ENCODE results near the gene PPP3CA.

PPP3CA gene

GRCh38 chr4:101332424-101332823 is 14.9 kb downstream of the PPP3CA start:
- no peak for DNase-seq

- no peak for DNase-seq
Measured at GRCh38 chr4:101331017-101331416, 16.3 kb downstream of the PPP3CA start.

- DNase-seq = no peak
Measured at GRCh38 chr4:101329592-101329991, 17.7 kb downstream of the PPP3CA start.

DNA sequence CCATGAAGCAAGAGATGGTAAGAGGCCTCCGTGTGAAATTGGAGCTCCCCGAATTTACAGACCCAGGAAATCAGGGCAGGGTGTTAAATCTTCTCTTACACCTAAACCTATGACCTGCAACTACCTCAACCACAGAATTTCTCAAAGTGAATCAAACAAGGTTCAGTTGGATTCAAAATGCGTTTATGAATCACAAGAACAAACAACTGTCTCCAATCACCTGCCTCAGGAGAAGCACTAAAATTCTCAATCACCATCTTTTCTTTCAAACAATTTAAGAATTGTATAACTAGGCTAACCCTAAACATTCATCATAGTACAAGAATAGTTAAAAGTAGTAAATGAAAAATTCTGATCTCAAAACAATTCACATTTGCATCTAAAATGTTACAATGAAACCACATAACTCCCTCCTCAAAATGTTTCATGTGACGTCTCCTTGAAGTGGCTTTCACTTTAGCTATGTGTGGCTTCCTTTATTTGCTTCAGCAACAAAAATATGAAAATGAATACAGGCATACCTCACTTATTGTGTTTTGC is 19.2 kb downstream of the PPP3CA start:
- DNase-seq = no peak

DNA sequence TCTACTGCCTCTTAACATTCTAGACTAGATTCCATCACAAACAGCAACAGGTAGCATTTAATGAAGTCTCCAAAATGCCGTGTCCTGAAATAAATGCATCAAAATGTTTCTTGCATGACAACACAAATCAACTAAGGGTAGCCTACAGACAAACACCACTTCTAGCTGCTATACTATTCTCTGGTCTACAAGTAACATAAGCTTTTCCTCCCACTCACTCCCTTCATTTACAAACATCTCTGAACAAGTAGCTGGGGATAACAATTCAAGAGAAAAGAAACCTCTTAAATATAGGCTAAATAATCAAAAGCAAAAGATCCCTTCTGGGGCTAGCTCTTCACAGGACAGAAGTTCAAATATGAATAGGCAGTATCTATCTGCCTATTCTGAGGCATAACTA is 20.8 kb downstream of the PPP3CA start:
- no peak for DNase-seq

GRCh38 chr4:101322743-101323142 is 24.6 kb downstream of the PPP3CA start:
- no peak for DNase-seq

GRCh38 chr4:101321481-101322042 is 25.8 kb downstream of the PPP3CA start:
- no peak for DNase-seq

GRCh38 chr4:101315786-101316185 is 31.5 kb downstream of the PPP3CA start:
- DNase-seq = no peak

DNA sequence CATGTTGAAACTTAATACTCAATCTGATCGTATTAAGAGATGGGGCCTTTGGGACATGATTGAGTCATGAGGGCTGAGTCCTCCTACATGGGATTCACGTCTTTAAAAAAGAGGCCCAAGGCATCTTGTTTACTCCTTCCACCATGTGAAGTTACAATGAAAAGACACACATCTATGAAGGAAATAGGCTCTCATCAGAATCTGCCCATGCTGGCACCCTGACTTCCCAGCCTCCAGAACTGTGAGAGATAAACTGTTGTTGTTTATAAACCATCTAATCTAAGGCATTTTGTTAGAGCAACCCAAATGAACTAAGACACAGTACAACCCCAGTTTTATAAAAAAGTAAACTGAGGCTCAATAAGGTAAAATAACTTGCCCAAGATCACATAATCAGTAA is 32.3 kb downstream of the PPP3CA start:
- DNase-seq = no peak

DNA sequence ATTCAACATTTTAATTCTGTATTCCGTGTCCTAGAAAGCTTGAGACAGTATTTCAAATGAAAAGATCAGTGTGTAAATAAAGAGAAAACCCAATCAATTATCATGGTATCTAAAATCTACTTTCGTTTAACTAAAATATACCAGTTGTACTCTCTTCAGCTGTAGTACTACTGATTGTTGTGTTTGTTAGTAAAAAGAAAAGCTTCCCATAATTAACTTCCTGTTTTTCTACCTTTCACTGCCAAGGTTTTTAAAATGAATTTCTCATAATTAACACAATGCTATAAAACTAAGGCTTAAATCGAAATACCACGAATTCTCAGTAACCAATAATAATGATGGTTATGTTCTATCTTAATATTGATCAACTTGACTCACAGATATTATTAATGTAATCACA is 37.4 kb downstream of the PPP3CA start:
- no peak for DNase-seq

DNA sequence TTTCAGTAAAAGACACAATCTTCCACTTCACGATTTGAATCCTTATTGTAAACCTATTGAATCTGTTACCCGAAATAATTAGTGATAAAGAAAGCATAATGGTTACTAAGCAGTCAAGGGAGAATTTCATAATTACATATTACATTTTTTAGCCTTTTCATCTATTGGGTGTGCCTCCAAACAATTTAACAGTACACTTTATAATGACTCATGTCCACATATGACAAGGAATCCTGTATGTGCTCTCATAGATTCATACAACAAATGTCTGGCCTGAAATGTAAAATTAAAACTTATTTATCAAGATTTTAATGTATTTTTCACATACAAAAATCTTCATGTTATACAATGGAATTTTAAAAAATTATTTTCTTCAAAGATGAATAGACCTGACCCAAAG is 39.4 kb downstream of the PPP3CA start:
- no peak for DNase-seq

DNA sequence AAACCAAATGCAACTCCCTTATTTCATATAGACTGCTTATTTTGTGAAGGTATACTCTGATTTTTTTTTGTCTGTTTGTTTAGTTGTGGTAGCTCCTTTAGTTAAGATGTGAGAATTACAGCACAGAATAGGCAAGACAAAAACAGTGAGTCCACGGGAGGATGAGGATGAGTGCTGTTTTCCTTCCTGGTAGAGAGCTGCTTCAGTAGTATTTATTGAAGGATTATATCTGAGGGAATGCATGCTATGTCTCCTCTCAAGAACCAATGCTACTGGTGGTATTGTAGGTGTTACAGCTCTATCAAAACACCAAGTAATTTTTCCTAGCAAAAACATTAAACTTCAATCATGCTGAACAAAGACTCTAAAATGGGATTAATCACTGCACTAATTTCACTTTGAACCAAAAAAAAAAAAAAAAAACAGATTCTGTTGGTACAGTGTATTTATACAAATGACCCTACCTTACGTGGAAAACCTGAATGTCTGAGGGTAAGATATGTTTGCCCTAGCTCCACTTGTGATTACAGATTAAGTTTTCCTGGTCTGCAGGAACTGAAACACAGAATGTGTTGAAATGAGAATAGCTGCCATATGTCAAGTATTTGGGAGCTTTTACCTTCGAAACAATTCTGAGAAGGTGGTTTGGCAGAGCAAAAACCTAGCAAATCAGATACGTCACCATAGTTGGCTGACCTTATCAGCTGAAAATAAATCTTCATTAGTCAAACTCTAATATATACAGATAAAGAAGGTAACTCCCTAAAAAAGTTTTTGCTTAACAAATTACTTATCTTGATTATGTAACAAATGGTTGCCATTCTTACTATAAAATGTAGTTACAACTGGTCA is 40.3 kb downstream of the PPP3CA start:
- no peak for DNase-seq

DNA sequence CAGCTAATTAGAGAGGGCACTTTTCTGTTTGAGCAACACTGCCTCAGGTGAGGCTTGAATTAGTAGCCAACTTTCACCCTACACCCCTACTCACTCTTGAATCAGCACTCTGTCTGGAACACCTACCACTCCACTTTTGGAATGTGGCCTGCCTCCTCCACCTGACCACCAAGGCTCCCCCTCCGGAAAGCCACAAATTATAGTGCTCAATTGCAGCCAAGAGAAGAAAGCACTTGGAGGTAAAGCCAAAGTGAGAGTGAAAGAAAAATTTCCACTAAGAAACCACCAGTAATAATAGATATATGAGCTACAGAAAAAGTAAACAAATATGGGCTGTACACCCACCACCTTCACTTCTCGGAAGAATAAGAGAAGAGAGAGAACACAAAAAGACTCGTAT is 41.1 kb downstream of the PPP3CA start:
- DNase-seq = no peak

DNA sequence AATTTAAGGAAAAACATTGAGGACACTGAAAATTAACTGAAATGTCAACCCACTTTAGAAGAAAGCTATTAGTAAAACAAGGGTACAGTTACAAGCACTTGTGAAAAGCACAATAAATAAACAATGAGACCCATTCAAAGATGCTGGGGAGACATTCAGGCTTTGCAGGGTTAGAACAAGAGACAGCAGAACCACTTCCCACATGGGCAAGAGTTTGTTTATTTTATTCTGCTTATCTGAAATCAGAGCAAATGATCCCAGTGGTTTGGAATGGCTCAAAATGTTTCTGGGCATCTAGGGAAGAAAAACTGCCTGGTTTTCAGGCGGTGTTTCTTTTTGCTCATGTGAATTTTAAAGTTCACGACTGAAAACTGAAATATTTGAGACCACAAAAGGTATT is 42.4 kb downstream of the PPP3CA start:
- peak in 4 of 58 donors; percentile 6 to 62 (median 10) for DNase-seq

- no peak for DNase-seq
Measured at GRCh38 chr4:101299899-101300540, 47.3 kb downstream of the PPP3CA start.

GRCh38 chr4:101299021-101299420 is 48.3 kb downstream of the PPP3CA start:
- no peak for DNase-seq

GRCh38 chr4:101295691-101296090 is 51.6 kb downstream of the PPP3CA start:
- no peak for DNase-seq

GRCh38 chr4:101294597-101294996 is 52.7 kb downstream of the PPP3CA start:
- DNase-seq = no peak

- DNase-seq = no peak
Measured at GRCh38 chr4:101292901-101293300, 54.4 kb downstream of the PPP3CA start.

DNA sequence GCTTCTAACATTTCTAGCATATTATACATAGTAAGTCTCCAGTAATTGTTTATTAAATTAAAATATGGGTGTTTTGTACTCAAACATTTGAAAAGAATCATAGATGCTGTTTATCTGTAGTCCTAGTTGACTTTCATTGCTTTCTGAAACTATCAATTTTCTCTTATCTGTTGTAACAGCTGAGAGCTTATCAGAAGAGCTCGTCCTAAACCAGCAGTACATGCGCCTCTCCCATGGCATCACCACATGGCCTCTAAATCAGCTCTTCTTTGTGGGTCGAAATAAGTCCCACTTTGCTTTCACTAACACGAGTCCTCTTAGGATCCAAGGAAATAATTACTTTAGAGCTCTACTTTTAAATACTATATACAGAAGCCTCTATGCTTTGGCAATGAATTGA is 55.1 kb downstream of the PPP3CA start:
- DNase-seq = no peak

DNA sequence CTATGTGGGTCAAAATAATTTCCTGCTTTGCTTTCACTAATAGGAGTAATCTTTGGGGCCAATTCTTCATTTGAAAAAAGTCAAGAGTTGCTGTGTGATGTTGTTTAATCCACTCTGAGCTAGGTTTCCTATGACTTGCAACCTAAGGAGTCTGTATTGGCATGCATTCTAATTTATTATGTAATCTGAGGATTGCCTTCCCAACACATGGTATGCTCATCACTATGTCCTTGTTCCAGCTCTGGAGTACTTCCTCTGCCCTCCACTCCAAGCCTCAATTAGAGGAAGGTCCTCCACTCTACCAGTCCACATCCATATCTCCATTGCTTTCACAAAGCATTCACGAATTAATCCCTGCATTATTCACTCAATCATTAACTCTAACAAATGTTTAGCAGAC is 56.1 kb downstream of the PPP3CA start:
- no peak for DNase-seq

GRCh38 chr4:101290654-101291053 is 56.7 kb downstream of the PPP3CA start:
- no peak for DNase-seq
